ENCODE measurements around the gene MAP3K4. TPM values are rescaled to one million over a fixed set of nuclear protein-coding genes. Genes with fewer than 3 reads are reported as not detected.
A peak's percentile ranks its signal among the peaks of the same experiment; 100 is the strongest.

The MAP3K4 gene
- total RNA-seq, 1 donor from 2014 or later = 56.7 TPM

DNA sequence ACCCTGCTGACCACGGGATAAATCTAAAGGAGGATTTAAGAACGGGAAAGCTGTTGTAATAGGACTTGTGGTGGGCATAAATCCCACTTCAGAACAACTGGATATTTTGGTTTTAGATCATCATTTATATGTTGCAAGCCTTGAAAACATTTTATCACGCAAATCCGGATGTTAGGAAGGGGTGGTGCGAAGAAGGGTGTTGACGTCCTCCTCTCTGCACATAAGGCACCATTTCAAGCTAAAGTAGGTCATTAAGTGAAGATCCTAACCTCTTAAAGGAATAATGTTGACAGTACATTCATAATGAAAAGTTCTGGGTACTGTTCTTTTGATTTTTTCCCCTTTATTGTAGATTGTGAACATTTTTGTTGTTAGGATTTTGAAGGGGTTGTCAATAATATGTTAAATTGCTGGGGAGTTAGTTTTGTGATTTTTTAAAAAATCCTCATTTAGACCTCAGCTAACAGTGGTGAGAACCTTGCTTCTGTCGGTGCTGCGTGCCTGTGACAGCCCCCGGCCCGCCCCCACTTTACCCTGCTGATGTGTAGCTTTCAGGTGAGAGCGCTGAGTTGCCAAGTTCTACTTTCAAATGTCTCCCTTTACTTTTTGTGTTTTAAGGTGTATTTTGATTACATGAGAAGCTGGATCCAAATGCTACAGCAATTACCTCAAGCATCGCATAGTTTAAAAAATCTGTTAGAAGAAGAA, 88.8 kb downstream of the MAP3K4 start:
- Histone ChIP-seq H3K4me3 (no peak overlapping the region), H3K9me3 (no peaks in the 10 kb centered on the region), H3K4me1 (no peaks in the 10 kb centered on the region), H3K27me3 (no peaks in the 10 kb centered on the region), H3K36me3 (peaks cover 0 to 64% of the 10 kb centered on the region in 2 donors), H3K27ac (no peak overlapping the region)
- TF ChIP-seq, protein P1, sequence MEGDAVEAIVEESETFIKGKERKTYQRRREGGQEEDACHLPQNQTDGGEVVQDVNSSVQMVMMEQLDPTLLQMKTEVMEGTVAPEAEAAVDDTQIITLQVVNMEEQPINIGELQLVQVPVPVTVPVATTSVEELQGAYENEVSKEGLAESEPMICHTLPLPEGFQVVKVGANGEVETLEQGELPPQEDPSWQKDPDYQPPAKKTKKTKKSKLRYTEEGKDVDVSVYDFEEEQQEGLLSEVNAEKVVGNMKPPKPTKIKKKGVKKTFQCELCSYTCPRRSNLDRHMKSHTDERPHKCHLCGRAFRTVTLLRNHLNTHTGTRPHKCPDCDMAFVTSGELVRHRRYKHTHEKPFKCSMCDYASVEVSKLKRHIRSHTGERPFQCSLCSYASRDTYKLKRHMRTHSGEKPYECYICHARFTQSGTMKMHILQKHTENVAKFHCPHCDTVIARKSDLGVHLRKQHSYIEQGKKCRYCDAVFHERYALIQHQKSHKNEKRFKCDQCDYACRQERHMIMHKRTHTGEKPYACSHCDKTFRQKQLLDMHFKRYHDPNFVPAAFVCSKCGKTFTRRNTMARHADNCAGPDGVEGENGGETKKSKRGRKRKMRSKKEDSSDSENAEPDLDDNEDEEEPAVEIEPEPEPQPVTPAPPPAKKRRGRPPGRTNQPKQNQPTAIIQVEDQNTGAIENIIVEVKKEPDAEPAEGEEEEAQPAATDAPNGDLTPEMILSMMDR (IDR thresholded peaks at IDR 0.05) = no peak
- TF ChIP-seq POLR2AphosphoS5 (IDR thresholded peaks at IDR 0.05; ENCODE audit: insufficient read depth in 1 of 2, low read depth in 1 of 2) = no peak
- TF ChIP-seq POLR2A (IDR thresholded peaks at IDR 0.05) = no peak
- DNase-seq (ENCODE audit: extremely low spot score in 2 of 2) = no peak
- intact Hi-C loops (cut with DNase I) = no loop called here

DNA sequence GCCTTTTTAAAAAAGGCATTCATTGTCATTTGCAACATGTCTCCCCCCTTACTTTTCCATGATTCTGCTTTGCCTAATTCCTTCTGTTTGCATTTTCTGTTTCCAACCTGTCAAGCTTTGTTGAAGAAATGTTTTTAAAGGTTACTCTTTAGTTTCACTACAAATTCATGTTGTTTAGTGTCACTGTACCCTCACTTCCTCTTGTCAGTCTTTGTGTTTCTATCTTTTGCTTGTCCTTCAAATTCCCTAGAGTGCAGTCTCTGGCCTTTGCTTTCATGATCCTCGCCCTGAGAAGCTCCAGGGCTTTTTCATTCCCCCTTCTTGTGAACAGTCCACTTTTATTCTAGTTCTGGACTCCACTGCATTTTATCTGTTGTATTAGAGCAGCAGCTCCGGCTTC, 90.6 kb downstream of the MAP3K4 start:
- H3K36me3 ChIP-seq = peaks cover 0 to 69% of the 10 kb centered on the region in 2 donors
- TF ChIP-seq POLR2A (IDR thresholded peaks at IDR 0.05) = no peak
- TF ChIP-seq, protein P1 (IDR thresholded peaks at IDR 0.05) = no peak
- no peak for TF ChIP-seq POLR2AphosphoS5 (IDR thresholded peaks at IDR 0.05; ENCODE audit: insufficient read depth in 1 of 2, low read depth in 1 of 2)
- no peaks in the 10 kb centered on the region for H3K9me3 ChIP-seq

GRCh38 chr6:161085246-161085645, 93.7 kb downstream of the MAP3K4 start:
- peaks cover 0 to 94% of the 10 kb centered on the region in 2 donors for H3K36me3 ChIP-seq
- intact Hi-C loops (cut with DNase I) = no loop called here
- DNase-seq (ENCODE audit: extremely low spot score in 2 of 2) = no peak
- no peak overlapping the region for H3K27ac ChIP-seq
- H3K27me3 ChIP-seq = no peaks in the 10 kb centered on the region
- no peaks in the 10 kb centered on the region for H3K9me3 ChIP-seq
- TF ChIP-seq, protein P1 (IDR thresholded peaks at IDR 0.05) = no peak
- TF ChIP-seq POLR2AphosphoS5 (IDR thresholded peaks at IDR 0.05; ENCODE audit: insufficient read depth in 1 of 2, low read depth in 1 of 2) (no peak), POLR2A (IDR thresholded peaks at IDR 0.05) (no peak)
- no peaks in the 10 kb centered on the region for H3K4me1 ChIP-seq
- H3K4me3 ChIP-seq = no peak overlapping the region

More for the DNA sequence above, 90.6 kb downstream of the MAP3K4 start:
- Histone ChIP-seq H3K27me3 (no peaks in the 10 kb centered on the region), H3K4me3 (no peak overlapping the region), H3K27ac (no peak overlapping the region), H3K4me1 (no peaks in the 10 kb centered on the region)
- intact Hi-C loops (cut with DNase I) = no loop called here
- no peak for DNase-seq (ENCODE audit: extremely low spot score in 2 of 2)

DNA sequence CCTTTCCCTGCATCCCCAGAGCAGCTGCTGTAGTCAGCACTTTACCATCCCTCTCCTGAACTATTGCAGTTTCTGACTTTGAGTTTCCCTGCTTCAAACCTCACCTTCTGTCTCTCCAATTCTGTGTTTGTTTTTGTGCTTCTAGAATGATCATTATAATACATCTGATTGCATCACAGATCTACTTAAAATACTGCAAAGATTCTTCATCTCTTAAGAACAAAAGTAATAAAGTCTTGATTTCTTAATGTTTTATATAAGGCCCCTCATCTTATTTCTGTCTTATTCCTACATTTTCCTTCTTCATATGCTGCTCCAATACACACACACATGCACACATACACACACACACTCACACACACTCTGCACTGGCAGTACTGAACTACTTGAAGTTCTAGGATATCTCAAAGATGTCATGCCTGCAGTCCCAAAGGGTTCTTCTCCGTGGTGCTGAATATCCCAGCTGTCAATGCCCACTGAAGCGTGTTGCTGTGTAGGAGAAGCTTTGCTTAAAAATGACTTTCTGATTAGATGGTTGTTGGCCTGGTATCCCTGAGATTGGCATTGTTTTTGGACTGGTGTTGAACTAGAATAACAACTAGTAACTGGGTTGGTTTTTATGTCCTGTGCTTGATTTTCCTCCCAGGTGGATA, 97.2 kb downstream of the MAP3K4 start:
- Histone ChIP-seq H3K27me3 (no peaks in the 10 kb centered on the region), H3K36me3 (peaks cover 0 to 86% of the 10 kb centered on the region in 2 donors)
- TF ChIP-seq, protein P1 (IDR thresholded peaks at IDR 0.05) = no peak
- TF ChIP-seq POLR2A (IDR thresholded peaks at IDR 0.05) (no peak), POLR2AphosphoS5 (IDR thresholded peaks at IDR 0.05; ENCODE audit: insufficient read depth in 1 of 2, low read depth in 1 of 2) (no peak)

DNA sequence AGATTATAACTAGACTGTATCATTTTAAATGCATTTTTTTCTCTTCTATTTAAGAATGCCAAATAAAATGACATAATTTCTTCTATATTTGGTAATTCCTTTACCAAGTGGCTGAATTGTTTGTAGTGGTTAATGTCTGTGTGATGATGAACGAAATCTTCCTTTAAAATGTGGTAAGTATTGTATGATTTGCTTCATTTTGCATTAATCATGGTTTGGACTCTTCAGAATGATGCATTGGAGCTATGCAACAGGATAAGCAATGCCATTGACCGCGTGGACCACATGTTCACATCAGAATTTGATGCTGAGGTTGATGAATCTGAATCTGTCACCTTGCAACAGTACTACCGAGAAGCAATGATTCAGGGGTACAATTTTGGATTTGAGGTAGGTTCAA, 99.6 kb downstream of the MAP3K4 start:
- Histone ChIP-seq H3K4me3 (no peak overlapping the region), H3K9me3 (no peaks in the 10 kb centered on the region), H3K36me3 (peaks cover 0 to 73% of the 10 kb centered on the region in 2 donors), H3K27me3 (no peaks in the 10 kb centered on the region), H3K4me1 (no peaks in the 10 kb centered on the region), H3K27ac (peak overlapping the region; percentile 15)
- no peak for DNase-seq (ENCODE audit: extremely low spot score in 2 of 2)
- no peak for TF ChIP-seq POLR2AphosphoS5 (IDR thresholded peaks at IDR 0.05; ENCODE audit: insufficient read depth in 1 of 2, low read depth in 1 of 2)
- intact Hi-C loops (cut with DNase I) = no loop called here

More for the DNA sequence above, 97.2 kb downstream of the MAP3K4 start:
- no peaks in the 10 kb centered on the region for H3K4me1 ChIP-seq
- no peak overlapping the region for H3K27ac ChIP-seq
- no peaks in the 10 kb centered on the region for H3K9me3 ChIP-seq
- no peak for DNase-seq (ENCODE audit: extremely low spot score in 2 of 2)
- intact Hi-C loops (cut with DNase I) = no loop called here
- H3K4me3 ChIP-seq = no peak overlapping the region

All from vagina (tissue), 2 donors.